ENCODE results near the gene ANKHD1.

The ANKHD1 gene

DNA sequence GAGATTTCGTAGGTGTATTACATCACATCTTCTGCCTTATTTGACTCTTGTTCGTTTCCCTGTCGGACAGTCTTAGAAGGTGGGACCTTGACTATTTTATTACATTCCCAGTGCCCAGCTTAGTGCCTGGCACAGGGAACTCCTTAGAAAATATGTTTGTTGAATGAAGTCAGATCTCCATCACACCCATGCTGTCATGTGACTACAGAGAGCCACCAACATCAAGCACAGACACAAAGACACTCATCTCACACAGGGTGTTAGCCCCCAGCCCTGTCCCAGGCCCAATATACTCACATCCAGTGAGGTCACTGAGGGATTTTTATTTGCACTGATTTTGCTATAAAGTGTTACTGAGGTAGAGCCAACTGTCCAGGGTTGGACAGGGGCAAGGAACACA is 156.3 kb downstream of the ANKHD1 start:
- ChIA-PET POLR2A (interaction anchor here (0.9 to 1.6 kb wide), 2 partner anchors 9 to 90 kb away, joined by 3 to 7 read pairs; partner anchors contain the start of genes IK and NDUFA2), CTCF (interaction anchor here (1.5 to 4.8 kb wide), 2 partner anchors 10 to 78 kb away, joined by 14 to 19 read pairs; partner anchors contain the start of gene EIF4EBP3)
- Histone ChIP-seq H3K36me3 (ENCODE audit: control insufficient read depth in 4 of 4, insufficient read depth in 4 of 4, low read length in 3 of 4) (peaks cover 4 to 23% (median 11%) of the 10 kb centered on the region in 4 experiments), H3K27me3 (replicated peaks in 2 of 5; ENCODE audit: control insufficient read depth in 4 of 5, insufficient read depth in 5 of 5, low read length in 4 of 5) (no peaks in the 10 kb centered on the region), H3K27ac (ENCODE audit: insufficient read depth in 1 of 2, low read depth in 1 of 2, low read length in 2 of 2, poor library complexity in 1 of 2, severe bottlenecking in 2 of 2) (peak overlapping the region in 1 of 2 experiments; percentile 91), H3K9me3 (ENCODE audit: control extremely low read depth in 1 of 5, control insufficient read depth in 4 of 5, insufficient read depth in 2 of 5, low read depth in 1 of 5, low read length in 4 of 5) (no peaks in the 10 kb centered on the region), H3K4me1 (ENCODE audit: control extremely low read depth in 1 of 4, control insufficient read depth in 4 of 4, insufficient read depth in 4 of 4, low read length in 3 of 4) (peaks cover 12 to 19% (median 18%) of the 10 kb centered on the region in 4 experiments), H3K4me3 (ENCODE audit: control insufficient read depth in 1 of 7, extremely low read depth in 1 of 7, insufficient read depth in 4 of 7, low read depth in 2 of 7, low read length in 6 of 7) (peak overlapping the region in 1 of 7 experiments; percentile 93)
- DNase-seq: no peak
- 98% methylated on average over 3 of the region's 3 CpGs for WGBS (ENCODE audit: insufficient coverage)

- H3K36me3 ChIP-seq (ENCODE audit: control insufficient read depth in 4 of 4, insufficient read depth in 4 of 4, low read length in 3 of 4): peaks cover 3 to 18% (median 10%) of the 10 kb centered on the region in 4 experiments
- no peak overlapping the region for H3K4me3 ChIP-seq (ENCODE audit: control insufficient read depth in 1 of 7, extremely low read depth in 1 of 7, insufficient read depth in 4 of 7, low read depth in 2 of 7, low read length in 6 of 7)
- ChIA-PET POLR2A (no interaction called here), CTCF (interaction anchor here (2.4 to 4.8 kb wide), 2 partner anchors 11 to 78 kb away, joined by 8 to 19 read pairs; partner anchors contain the start of gene EIF4EBP3)
- peaks cover 8 to 24% (median 21%) of the 10 kb centered on the region in 4 experiments for H3K4me1 ChIP-seq (ENCODE audit: control extremely low read depth in 1 of 4, control insufficient read depth in 4 of 4, insufficient read depth in 4 of 4, low read length in 3 of 4)
- no peaks in the 10 kb centered on the region for H3K9me3 ChIP-seq (ENCODE audit: control extremely low read depth in 1 of 5, control insufficient read depth in 4 of 5, insufficient read depth in 2 of 5, low read depth in 1 of 5, low read length in 4 of 5)
- no peak overlapping the region for H3K27ac ChIP-seq (ENCODE audit: insufficient read depth in 1 of 2, low read depth in 1 of 2, low read length in 2 of 2, poor library complexity in 1 of 2, severe bottlenecking in 2 of 2)
- 93% methylated on average over 7 of the region's 9 CpGs for WGBS (ENCODE audit: insufficient coverage)
- no peak for DNase-seq
- no peaks in the 10 kb centered on the region for H3K27me3 ChIP-seq (replicated peaks in 2 of 5; ENCODE audit: control insufficient read depth in 4 of 5, insufficient read depth in 5 of 5, low read length in 4 of 5)
These were observed 156.9 kb downstream of the ANKHD1 start for GRCh38 chr5:140558542-140558941.

DNA sequence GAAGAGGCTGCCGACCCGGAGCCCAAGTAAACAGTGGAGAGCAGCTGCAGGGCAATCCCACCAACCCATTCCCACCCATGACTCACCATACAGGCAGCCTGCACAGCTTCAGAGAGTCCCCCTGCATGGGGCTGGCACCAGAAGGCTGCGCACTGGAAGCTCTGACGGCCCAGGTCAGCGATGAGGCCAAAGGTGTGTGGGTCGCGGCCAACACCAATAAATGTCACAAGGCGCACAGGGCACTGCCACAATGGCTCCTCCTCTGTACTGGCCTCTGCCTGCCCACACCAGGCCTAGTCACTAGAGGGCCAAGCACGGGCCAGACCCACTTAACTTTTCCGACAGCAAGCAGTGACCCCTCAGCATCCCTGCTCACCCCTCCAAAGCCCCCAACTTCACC is 158.6 kb downstream of the ANKHD1 start:
- ChIA-PET CTCF (interaction anchor here (1.0 to 4.8 kb wide), 3 partner anchors 13 to 79 kb away, joined by 3 to 19 read pairs (median 8); partner anchors contain the start of genes EIF4EBP3 and TMCO6), POLR2A (no interaction called here)
- DNase-seq: no peak
- Histone ChIP-seq H3K27me3 (replicated peaks in 2 of 5; ENCODE audit: control insufficient read depth in 4 of 5, insufficient read depth in 5 of 5, low read length in 4 of 5) (no peaks in the 10 kb centered on the region), H3K4me1 (ENCODE audit: control extremely low read depth in 1 of 4, control insufficient read depth in 4 of 4, insufficient read depth in 4 of 4, low read length in 3 of 4) (peaks cover 15 to 35% (median 32%) of the 10 kb centered on the region in 4 experiments), H3K4me3 (ENCODE audit: control insufficient read depth in 1 of 7, extremely low read depth in 1 of 7, insufficient read depth in 4 of 7, low read depth in 2 of 7, low read length in 6 of 7) (no peak overlapping the region), H3K9me3 (ENCODE audit: control extremely low read depth in 1 of 5, control insufficient read depth in 4 of 5, insufficient read depth in 2 of 5, low read depth in 1 of 5, low read length in 4 of 5) (no peaks in the 10 kb centered on the region), H3K27ac (ENCODE audit: insufficient read depth in 1 of 2, low read depth in 1 of 2, low read length in 2 of 2, poor library complexity in 1 of 2, severe bottlenecking in 2 of 2) (no peak overlapping the region), H3K36me3 (ENCODE audit: control insufficient read depth in 4 of 4, insufficient read depth in 4 of 4, low read length in 3 of 4) (peaks cover 0 to 17% (median 10%) of the 10 kb centered on the region in 4 experiments)
- WGBS (ENCODE audit: insufficient coverage): 100% methylated on average over 5 of the region's 10 CpGs

DNA sequence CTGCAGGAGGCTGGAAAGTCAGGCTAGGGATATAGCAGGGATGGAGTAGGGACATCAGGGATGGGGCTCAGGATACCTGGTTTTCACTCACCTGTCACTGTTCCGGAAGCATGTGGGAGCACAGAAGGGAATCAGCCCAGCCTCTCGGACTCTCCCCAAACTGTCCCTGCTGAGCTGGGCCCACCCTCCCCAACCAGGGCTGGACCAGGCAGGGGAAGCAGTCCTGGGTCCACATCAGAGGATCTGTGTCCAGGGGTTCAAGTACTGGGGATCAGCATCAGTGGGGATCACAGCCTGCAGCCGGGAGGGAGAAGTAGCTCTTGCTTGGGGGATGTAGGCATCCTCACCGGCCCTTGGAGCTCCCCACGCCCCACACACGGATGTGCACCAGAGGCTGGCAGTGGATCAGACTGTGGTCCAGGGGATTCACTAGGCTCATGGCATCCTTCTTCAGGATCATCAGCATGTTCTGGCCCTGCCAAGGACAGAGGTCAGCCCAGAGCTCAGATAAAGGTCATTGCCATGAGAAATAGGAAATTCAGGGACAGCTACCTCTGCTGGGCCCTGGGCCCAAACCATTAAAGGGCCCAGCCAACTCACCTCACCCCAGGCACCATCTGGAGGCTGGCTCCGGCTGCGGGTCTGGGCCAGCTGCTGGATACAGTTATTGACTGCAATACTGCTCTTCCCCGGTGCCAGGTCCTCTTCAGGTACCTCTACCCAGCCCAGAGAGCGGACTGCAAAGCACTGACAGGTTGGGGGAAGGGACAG is 160.3 kb downstream of the ANKHD1 start:
- CTCF ChIA-PET: interaction anchor here (0.8 to 4.8 kb wide), 4 partner anchors 13 to 102 kb away, joined by 3 to 19 read pairs (median 4); partner anchors contain the start of gene EIF4EBP3
- DNase-seq: no peak
- POLR2A ChIA-PET: no interaction called here
- H3K4me1 ChIP-seq (ENCODE audit: control extremely low read depth in 1 of 4, control insufficient read depth in 4 of 4, insufficient read depth in 4 of 4, low read length in 3 of 4): peaks cover 13 to 30% (median 29%) of the 10 kb centered on the region in 4 experiments
- H3K9me3 ChIP-seq (ENCODE audit: control extremely low read depth in 1 of 5, control insufficient read depth in 4 of 5, insufficient read depth in 2 of 5, low read depth in 1 of 5, low read length in 4 of 5): no peaks in the 10 kb centered on the region
- no peaks in the 10 kb centered on the region for H3K27me3 ChIP-seq (replicated peaks in 2 of 5; ENCODE audit: control insufficient read depth in 4 of 5, insufficient read depth in 5 of 5, low read length in 4 of 5)
- peaks cover 2 to 27% (median 16%) of the 10 kb centered on the region in 4 experiments for H3K36me3 ChIP-seq (ENCODE audit: control insufficient read depth in 4 of 4, insufficient read depth in 4 of 4, low read length in 3 of 4)
- H3K4me3 ChIP-seq (ENCODE audit: control insufficient read depth in 1 of 7, extremely low read depth in 1 of 7, insufficient read depth in 4 of 7, low read depth in 2 of 7, low read length in 6 of 7): no peak overlapping the region
- 97% methylated on average over 6 of the region's 10 CpGs for WGBS (ENCODE audit: insufficient coverage)
- no peak overlapping the region for H3K27ac ChIP-seq (ENCODE audit: insufficient read depth in 1 of 2, low read depth in 1 of 2, low read length in 2 of 2, poor library complexity in 1 of 2, severe bottlenecking in 2 of 2)

GRCh38 chr5:140563596-140563995 is 162.0 kb downstream of the ANKHD1 start:
- ChIA-PET POLR2A (no interaction called here), CTCF (interaction anchor here (0.6 to 2.0 kb wide), 5 partner anchors 11 to 127 kb away, joined by 3 to 8 read pairs (median 3); partner anchors contain the start of genes EIF4EBP3, HARS1 and HARS2)
- Histone ChIP-seq H3K4me3 (ENCODE audit: control insufficient read depth in 1 of 7, extremely low read depth in 1 of 7, insufficient read depth in 4 of 7, low read depth in 2 of 7, low read length in 6 of 7) (peak overlapping the region; percentile 44 to 95 (median 81)), H3K4me1 (ENCODE audit: control extremely low read depth in 1 of 4, control insufficient read depth in 4 of 4, insufficient read depth in 4 of 4, low read length in 3 of 4) (peaks cover 13 to 25% (median 23%) of the 10 kb centered on the region in 4 experiments), H3K36me3 (ENCODE audit: control insufficient read depth in 4 of 4, insufficient read depth in 4 of 4, low read length in 3 of 4) (peaks cover 10 to 42% (median 26%) of the 10 kb centered on the region in 4 experiments), H3K9me3 (ENCODE audit: control extremely low read depth in 1 of 5, control insufficient read depth in 4 of 5, insufficient read depth in 2 of 5, low read depth in 1 of 5, low read length in 4 of 5) (no peaks in the 10 kb centered on the region), H3K27me3 (replicated peaks in 2 of 5; ENCODE audit: control insufficient read depth in 4 of 5, insufficient read depth in 5 of 5, low read length in 4 of 5) (no peaks in the 10 kb centered on the region), H3K27ac (ENCODE audit: insufficient read depth in 1 of 2, low read depth in 1 of 2, low read length in 2 of 2, poor library complexity in 1 of 2, severe bottlenecking in 2 of 2) (peak overlapping the region; percentile 67 to 85)
- 79% methylated on average over 6 of the region's 8 CpGs for WGBS (ENCODE audit: insufficient coverage)
- no peak for DNase-seq

DNA sequence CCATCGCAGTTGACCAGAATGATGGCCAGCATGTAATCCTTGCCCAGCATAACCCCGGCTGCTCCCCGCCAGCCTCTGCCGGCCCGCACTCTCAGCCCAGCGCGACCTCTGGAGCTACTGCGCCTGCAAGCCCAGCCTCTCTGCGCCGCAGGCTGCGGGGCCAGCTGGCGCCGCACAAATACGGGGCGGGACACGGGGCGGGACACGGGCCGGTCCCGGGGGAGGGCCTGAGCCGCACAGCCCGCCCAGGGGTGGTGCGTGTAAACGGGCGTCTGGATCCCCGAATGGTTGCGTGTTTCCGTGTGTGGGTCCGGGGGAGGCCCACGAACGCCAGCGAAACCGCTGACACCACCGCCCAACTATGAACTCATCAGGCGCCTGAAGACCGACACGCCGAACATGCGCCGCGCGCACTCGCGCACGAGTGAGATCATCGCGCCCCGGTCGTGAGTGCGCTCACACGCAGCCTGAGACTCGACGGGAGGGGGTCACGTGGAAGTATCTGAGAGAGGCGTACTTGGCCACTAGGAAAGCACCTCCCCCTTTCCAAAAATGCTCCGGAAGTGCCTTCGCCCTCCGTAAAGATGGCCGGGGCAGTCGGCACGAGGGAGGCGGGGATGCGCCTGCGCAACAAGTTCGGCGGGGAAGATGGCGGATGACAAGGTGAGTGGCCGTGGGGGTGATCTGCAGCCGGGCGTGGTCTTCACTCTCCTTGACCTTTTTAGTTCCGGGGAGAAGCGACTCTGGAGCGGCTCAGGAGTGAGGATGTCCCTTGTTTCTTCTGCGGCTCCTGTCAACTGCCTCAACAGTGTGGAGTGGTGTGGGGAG is 162.8 kb downstream of the ANKHD1 start, which contains the start of the genes APBB3 and SLC35A4:
Gene APBB3, minus strand, starts transcription at position 403 of the 828 bp plus-strand sequence. Its CDS starts 353 bp downstream, at position 50.
Gene SLC35A4, plus strand, starts transcription at position 633 of the 828 bp plus-strand sequence. CDS start 2,342 bp downstream, outside the sequence.
- WGBS (ENCODE audit: insufficient coverage): under 1% methylated on average over 51 of the region's 74 CpGs
- ChIA-PET CTCF (interaction anchor here (0.6 to 2.0 kb wide), 3 partner anchors 12 to 49 kb away, joined by 3 to 8 read pairs (median 3); partner anchors contain the start of gene EIF4EBP3), POLR2A (no interaction called here)
- Histone ChIP-seq H3K4me3 (ENCODE audit: control insufficient read depth in 1 of 7, extremely low read depth in 1 of 7, insufficient read depth in 4 of 7, low read depth in 2 of 7, low read length in 6 of 7) (peak within 1 kb of the TSS; percentile 60 to 95 (median 81)), H3K4me1 (ENCODE audit: control extremely low read depth in 1 of 4, control insufficient read depth in 4 of 4, insufficient read depth in 4 of 4, low read length in 3 of 4) (peaks cover 13 to 32% (median 30%) of the 10 kb centered on the region in 4 experiments), H3K27me3 (replicated peaks in 2 of 5; ENCODE audit: control insufficient read depth in 4 of 5, insufficient read depth in 5 of 5, low read length in 4 of 5) (no peaks in the 10 kb centered on the region), H3K36me3 (ENCODE audit: control insufficient read depth in 4 of 4, insufficient read depth in 4 of 4, low read length in 3 of 4) (peaks cover 10 to 40% (median 26%) of the 10 kb centered on the region in 4 experiments), H3K27ac (ENCODE audit: insufficient read depth in 1 of 2, low read depth in 1 of 2, low read length in 2 of 2, poor library complexity in 1 of 2, severe bottlenecking in 2 of 2) (peak within 1 kb of the TSS; percentile 67 to 85), H3K9me3 (ENCODE audit: control extremely low read depth in 1 of 5, control insufficient read depth in 4 of 5, insufficient read depth in 2 of 5, low read depth in 1 of 5, low read length in 4 of 5) (no peaks in the 10 kb centered on the region)
- peak; percentile 99 to 100 (median 100) for DNase-seq
